Measurements from ENCODE around the gene FEV.

DNA sequence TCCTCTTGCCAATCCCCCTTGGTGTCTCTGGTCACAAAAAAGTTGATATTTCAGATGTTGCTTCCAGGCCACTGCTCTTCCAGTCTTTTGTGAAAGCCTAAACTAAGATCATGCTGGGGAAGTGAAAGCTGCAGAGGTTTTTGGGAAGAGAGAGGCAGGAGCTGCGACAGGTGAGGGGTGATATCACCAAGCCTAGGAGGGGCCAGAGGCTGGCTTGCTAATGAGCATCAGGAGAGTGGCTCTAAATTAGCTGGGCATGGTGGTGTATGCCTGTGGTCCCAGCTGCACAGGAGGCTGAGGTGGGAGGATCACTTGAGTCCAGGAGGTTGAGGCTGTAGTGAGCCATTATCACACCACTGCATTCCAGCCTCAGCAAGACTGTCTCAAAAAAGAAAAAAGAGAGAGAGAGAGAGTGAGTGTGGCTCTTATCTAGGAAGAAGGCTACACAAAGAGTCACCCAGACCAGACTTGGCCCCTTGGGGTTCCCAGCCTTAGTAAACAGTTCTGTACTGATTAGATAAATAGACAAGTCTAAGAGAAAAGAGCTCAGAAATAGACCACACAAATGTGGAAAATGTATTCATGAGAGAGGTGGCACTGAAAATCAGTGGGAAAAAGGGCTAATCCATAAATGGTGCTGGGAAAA lies 40.1 kb downstream of the FEV start:
- no peak for TF ChIP-seq CTCF (IDR thresholded peaks at IDR 0.05)
- no peak for TF ChIP-seq EP300 (IDR thresholded peaks at IDR 0.05)
- TF ChIP-seq POLR2A (IDR thresholded peaks at IDR 0.05): no peak
